Hepatic stellate cell (primary cell): ENCODE measurements around the gene NLGN1.
"Not testable (repeated sequence)": the region's sequence is repeated elsewhere in the genome, so short reads cannot be mapped to it uniquely, and the experiment has no call there.

ENCODE experiments used
- DNase-seq: peaks from one replicate; pipeline ENCODE4 v3.0.0; 2011; ENCODE audit warnings: low spot score

NLGN1 gene

DNA sequence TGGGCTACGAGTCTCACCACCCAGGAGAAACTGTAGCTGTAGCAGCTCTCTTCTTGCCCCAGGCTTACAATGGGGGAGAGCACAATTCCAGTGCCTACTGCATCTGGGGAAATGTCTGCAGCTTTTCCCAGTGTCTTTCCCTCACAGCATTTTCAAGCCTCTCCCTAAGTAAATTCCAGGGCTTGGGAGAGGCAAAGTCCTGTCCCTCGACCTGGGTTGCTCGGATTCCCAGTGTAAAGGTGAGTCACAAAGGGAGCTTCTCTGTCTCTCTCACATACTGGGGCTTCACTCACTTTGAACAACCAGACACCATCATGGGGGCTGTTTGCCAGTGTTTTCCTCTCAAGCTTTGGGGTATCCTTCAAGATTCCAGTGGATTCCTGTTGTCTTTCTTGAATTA, 772.2 kb downstream of the NLGN1 start:
- DNase-seq, result no peak

DNA sequence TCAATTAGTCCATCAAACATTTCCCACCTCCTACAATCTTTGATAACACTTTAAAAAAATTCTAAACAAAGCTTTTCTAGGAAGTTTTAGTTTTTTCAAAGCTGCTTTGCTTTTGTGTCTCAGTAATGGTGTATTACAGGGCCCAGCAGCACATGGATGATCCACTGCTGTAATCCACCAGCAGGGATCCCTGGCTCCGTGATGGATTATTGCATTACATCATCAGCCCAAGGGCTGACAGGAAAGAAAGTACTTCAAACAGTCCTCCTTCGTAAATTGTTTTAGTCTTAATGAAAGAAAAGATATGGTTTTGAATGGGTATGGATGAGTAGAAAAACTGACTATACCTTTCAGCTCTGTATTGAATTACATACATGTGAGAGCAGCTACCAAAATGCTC, 772.7 kb downstream of the NLGN1 start:
- DNase-seq, result no peak

DNA sequence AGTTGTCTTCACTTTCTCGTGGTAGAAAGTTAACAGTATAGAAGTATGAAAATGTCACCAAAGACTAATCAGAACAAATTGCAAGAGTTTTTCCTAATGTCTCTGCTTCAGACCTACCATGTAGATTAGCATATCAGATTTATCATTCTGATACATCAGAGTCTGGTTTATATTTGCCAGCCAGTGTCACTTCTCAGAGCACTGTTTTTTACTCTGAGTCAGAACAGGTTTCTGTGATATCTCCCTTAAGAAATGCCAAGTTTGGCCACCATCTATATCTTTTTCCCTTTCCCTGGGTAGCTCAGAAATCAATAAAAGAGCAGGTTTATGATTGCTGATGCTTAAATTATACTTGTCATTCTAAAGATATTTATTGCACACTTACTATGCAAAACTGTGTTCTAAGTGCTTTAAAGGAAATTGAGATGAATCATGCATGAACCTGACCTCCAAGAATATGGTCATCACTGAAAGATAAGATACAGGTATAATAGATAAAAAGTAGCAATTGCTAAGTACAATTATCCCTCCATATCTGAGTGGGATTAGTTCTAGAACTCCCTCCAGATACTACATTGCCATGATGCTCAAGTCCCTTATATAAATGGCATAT, 788.9 kb downstream of the NLGN1 start:
- DNase-seq, result no peak

DNA sequence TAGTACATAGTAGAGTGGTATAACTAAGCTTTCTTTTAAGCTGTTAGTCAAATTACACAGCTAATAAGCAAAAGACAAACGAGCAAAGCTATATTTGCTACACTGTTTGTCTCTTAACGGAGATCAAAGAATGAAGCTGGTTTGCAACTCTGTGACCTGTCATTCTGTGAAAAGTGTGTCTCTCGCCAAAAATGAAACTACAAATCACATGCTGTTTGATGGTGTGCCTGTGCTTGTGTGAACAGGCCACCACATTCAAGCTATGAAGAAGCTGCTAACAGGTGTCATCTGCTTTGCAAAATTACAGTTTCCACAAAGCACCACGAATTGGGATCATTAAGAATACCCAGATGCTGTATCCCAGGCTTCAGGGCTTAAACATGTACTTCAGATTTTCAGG, 793.8 kb downstream of the NLGN1 start:
- DNase-seq, result no peak

DNA sequence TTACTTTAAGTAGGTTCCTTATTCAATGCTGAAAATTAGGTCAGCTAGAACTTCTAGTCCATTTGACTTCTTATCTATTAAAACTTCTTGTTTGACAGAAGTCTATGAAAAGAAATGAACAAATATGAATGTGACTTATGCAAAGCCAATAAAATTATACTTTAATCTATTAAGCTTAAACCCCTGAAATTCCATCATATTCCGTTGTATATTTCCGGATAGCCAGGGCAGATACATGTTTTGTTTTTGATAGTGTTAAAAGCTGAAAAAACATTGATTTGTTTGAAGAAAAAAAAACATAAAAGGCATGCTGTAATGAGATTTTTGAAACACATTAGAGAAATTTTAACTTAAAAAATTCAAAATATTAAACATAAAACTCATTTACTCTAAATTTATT, 794.4 kb downstream of the NLGN1 start:
- no peak for DNase-seq

DNA sequence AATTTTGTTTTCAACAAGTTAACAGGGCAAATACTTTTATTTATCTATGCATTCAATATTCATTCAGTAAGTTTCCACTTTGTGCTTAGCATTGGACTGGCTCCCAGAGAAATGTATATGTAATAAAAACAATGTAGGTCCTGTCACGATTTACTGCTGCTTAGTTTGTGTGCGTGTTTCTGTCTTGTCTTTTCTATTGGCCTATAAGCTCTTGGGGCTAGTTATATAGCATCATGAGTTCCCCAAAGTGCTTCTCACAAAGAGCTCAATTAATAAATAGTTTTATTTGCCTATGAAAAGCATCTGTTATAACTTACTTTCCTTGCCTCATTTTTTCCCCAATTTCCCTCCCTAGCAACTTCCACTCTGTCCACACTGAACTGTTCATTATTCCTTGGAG, 794.9 kb downstream of the NLGN1 start:
- no peak for DNase-seq

DNA sequence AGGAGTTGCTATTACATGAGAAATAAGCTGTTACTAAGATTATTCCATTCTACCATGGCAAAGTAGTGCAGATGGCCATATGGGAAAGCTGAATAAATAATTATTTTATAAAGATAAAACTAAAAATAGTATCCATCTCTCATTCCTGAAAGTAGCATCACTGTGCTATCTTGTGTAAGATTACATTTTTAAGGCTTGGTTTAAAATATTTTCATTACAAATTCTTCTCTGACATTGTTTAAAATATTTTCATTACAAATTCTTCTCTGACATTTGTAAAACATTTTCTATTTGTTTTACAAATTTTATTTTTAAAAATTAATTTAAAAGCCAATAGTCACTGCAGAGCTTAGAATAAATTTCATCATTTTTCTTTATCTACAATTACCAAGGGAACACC, 796.1 kb downstream of the NLGN1 start:
- no peak for DNase-seq

DNA sequence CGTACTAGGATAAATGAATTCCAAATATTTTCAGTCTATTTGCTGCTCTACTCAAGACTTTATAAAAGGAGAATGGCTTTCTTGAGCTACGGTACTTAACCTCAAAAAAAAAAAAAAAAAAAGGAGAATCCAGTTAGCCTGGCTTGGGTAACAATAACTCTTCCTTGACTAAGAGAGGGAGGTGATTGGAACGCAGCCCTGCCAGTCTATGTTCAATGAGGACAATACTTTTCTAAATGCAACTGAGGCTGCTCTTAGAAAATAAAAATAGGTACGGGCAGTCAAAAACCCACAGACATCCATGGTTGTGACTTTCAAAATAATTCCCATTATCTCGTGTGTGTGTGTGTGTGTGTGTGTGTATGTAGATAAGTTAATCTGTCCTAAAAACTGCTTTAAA, 799.9 kb downstream of the NLGN1 start:
- no peak for DNase-seq

DNA sequence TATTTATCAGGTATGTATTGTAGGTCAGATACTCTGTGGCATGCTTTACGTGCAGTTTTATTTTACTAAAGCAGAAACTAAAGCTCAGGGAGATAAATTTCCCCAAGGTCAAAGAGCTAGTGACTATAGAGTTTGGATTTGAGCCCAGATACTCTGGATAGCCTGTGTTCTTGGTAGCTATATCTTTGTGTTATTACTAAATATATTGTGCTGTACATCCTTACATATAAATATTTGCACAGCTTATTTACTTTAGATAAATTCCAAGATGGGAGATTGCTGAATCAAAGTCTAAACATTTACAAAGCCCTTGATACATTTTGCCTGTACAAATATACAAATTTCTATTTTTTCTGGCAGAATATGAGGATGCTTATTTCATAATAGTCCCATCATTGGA, 800.7 kb downstream of the NLGN1 start:
- no peak for DNase-seq

DNA sequence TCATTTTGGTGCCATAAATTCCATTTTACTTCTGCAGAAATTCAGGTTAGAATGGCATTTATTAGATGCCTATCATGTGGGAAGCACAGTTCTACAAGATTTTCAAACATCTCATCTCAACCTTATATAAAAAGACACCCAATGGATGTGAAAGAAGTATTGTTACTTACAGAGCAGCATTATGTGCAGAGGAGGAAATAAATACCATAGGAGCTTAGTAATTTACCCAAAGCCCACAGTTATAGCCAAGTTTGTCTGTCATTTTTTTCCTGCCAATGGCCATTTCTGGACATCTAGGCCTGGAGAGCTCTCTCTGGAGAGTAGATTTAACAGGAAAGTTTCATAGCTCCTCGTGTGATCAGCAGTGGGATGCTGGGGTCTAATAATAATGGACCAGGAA, 802.2 kb downstream of the NLGN1 start:
- DNase-seq, result no peak

DNA sequence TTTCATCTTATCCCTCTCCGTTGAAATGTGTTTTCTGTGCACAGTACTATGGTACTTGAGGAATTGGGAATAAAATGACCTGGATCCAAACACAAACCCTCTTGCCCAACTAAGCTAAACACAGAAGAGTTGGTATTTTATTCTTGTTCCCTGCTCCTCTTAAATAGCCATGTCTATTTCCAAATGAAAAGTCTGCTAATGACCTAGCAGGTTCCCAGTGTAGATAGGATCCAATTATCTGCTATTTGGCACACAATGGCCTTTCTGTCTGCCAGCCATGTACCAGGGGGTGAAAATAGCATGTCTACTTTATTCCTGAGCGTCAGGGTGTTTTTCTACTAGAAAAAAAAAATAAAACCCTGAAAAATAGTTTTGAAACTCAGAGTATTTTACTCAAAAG, 804.6 kb downstream of the NLGN1 start:
- DNase-seq, result no peak

DNA sequence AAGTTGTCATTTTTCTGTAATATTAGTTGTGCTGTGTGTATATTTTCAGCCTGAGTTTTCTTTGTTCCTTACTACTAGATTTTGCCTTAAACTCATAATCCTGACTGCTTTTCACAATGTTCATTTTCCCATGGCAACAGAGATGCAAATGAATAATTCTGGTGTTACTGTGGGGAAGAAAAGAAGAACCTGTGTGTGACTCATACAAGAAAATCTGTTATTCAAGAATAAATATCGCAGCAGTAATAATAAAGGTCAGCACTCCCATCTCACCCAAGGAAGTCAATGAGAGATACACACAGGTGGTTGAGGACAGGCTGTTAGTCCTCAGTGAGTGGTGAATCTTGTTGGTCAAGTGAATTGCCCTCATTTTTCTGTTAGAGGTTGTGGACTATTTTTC, 805.0 kb downstream of the NLGN1 start:
- DNase-seq, result no peak

DNA sequence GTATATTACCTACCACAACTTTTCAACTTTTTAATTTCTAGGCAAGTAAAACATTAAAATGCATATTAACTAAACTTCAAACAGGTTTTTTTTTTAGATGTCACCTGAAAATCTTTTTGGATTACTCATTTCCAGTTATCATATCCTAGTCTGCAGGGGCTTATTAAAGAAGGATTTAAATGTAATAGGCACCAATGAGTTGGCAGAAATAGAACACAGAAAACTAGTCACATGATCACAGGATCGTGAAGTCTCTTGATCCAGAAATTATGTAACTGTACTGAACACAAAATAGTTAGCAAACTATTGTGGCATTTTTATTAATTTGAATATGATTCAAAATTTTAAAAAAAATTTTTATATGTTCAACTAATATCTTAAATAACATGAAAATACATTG, 807.2 kb downstream of the NLGN1 start:
- DNase-seq, result no peak

DNA sequence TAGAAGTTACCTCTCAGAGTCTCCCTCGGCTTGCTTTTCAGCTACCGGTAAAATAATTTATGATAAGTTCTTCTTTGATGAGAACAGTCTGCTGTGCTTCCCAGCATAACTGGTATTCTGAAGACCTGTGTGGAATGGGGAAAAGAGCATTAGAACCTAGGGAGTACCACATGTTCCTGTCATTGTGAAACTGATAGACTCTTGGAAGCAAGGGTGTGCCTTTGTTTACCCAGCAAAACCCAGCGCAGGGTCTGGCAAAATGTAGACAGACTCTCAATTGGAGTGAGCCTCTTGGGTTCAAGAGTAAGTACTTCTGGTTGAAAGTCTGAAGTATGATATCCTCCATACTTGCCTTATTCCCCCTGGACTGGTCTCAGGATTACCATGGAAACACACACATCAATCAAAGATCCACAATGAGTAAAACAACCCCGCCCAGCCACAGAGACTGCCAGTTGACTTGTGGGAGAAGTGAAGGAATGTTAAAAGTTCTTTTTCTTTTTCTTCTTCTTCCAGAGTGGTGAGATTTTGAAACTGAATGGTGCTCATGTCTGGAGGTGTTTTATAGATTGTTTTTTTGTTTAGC, 809.2 kb downstream of the NLGN1 start:
- no peak for DNase-seq

DNA sequence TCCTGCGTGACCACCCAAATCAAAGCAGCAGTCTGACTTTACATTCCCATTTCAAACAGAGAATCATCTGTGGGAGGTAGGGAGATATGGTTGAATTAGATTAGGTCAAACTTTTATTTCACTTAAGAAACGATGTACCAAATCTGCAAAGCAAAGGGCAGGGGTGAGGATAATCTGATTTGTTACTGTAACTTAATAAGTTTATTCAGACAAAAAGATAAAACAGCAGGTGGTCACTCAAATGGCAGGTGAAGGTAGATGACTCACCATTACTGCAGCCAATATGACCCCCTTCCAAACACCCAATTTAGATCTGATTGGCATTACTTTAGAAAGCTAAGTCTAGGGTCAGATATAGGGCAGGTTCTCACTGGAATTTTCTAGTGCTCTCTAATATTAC, 810.6 kb downstream of the NLGN1 start:
- DNase-seq, result no peak

DNA sequence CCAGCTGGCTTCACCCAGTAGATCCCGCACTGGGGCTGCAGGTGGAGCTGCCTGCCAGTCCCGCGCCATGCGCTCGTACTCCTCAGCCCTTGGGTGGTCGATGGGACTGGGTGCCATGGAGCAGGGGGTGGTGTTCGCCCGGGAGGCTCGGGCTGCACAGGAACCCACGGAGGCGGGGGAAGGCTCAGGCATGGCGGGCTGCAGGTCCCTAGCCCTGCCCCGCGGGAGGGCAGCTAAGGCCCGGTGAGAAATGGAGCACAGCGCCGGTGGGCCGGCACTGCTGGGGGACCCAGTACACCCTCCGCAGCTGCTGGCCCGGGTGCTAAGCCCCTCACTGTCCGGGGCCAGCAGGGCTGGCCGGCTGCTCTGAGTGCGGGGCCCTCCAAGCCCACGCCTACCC, 814.4 kb downstream of the NLGN1 start:
- DNase-seq, result not testable (repeated sequence)

DNA sequence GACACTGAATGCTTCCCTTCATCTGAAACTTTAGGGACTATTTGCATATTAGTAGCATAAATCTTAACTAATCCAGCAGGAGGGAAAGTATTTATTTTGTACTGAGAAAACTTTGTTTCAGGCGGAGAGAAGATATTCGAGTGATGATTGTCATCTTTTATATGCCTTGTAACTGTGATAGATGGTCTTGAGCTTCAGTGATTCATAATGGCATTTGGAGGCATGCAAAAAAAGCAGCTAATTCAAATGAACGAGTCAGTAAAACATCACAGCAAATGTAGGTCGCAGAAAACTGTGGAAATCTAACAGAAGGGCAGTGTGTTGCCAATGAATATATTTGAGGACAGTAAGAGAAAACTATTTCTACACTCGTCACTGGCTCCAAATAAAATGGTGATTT, 817.9 kb downstream of the NLGN1 start:
- DNase-seq, result no peak

DNA sequence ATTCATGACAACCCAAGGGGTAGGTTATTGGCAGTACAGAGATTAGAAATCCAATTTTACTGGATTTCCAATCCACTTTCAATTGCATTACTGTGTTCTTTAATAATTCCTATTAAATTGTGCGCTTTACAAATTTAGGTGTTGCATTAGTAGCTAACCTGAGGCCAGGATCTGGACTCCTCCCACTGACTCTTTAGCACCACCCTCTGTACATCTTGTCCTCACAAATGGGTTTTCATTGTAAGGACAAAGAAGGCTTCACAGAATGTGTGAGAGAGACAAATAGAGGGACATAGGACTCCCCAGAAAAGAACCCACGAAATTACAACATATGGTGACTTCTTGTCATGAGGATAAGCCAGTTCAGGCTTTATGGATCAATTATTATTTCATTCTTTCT, 818.5 kb downstream of the NLGN1 start:
- no peak for DNase-seq

DNA sequence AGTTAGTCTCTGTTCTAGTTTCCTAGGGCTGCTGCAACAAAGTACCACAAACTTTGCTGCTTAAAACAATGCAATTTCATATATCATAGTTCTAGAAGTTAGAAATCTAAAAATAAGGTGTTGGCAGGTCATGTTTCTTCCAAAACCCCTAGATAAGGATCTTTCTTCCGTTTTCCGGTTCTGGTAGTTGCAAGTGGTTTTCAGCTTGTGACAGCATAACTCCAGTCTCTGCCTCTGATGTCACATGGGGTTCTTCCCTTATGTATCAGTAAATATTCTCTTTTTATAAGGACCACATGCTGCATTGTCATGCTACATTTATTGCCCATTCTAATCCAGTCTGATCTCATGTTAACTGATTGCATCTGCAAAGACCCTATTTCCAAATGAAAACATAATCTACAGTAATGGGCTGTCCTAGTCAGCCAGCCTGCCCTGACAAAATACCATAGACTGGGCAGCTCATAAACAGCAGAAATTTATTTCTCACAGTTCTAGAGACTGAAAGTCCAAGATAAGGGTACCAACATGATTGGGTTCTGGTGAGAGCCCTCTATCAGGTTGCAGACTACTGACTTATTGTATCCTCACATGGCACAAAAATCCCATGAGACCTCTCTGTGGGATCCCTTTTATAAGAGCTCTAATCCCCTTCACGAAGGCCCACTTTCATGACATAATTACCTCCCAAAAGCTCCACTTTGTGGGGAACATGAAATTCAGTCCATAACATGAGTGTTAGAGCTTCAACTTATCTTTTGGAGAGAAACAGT, 819.6 kb downstream of the NLGN1 start:
- DNase-seq, result no peak

DNA sequence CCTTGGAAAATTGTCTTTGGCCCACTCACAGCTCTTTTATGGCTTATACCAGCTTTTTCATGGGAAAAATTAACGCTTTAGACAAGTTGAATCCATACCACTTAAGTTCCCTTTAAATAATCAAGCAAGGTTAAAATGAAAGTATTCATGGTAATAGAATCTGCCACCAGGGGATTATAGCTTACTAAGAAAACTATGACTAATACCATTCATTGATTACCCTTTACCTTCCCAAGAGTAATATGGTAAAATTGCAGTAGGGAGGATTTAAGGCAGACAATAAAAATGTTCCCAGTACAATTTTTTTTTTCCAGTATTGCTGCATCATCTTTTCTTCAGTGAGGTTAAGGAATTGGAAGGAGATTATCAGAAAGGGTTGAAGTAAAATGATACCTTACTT, 820.5 kb downstream of the NLGN1 start:
- DNase-seq, result no peak

DNA sequence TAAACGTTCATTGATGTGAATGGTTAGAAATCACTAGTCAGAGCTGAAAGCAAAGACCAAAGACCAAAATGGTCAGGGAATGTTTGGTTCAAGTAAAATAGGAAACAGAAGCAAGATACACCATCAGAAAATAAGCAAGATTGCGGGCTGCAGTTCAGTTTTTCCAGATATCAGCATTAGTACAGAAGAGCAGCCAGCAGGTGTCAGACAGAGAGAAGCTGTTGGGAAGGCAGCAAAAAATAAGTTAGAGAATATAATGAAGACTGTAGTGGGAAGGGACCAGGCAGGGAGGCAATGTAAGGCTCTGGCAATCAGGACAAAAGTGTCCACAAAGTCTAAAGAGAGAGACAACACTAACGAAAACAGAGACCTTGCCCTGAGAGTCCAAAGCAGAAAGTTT, 822.2 kb downstream of the NLGN1 start:
- DNase-seq, result no peak

DNA sequence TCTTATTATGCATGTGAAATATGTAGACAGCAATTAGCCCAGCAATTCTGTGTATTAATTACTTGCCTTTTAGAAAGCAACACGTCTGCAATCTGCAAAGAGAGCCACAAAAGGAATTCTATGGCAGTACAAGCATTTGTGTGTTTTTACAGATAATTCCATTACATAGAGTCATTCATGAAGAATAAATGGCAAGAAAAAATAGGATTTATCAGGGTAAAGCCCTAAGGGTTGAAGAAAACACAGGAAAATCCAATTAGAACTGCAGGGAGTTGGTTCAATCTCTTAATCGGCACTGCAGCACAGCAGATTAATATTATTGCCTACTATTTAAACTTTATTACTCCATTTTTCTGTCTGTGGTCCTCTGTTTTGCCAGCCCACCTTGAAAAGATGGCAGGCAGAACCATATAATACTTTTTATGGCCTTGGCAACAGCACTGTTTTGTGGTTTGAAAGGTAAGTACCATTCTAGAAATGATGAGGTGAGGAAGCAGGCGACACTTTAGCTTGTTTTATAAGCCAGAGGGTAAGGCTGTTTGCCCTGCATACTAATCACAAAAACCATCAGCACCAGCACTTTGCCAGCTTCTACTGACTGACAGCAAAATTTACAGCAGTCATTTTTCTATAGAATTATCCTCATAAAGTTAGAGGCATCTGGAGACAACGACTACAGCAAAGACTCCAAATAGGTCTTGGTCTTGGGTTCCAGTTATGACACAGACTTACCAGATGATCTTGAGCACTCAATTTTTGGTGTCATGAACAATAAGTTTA, 823.4 kb downstream of the NLGN1 start:
- DNase-seq, result no peak

DNA sequence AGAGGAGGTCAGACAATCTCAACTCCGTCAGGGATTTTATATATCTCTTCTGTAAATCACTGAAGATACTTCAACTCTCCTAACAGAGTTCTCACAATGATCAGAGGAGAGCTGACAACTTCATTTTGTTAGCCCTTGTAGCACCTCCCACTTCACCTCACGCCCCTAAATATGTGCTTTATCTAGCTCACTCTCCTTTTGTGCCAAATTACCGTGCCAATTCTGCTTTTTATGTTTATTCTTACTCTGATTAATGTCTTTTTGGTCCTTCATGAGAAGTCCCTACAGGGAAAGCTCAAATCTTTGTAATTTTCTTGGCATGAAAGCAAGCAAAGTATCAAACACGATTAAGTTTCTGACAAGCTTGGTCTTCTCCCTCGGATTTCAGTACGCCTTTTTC, 825.5 kb downstream of the NLGN1 start:
- DNase-seq, result no peak
